GM23338 (cell line): ENCODE results near the gene PLBD2. TPM values are rescaled to one million over a fixed set of nuclear protein-coding genes. Genes with fewer than 3 reads are reported as not detected.

Source experiments
- ATAC-seq: fragments of 200-7000 bp; cut with Tn5 transposase; 3 replicates; pipeline ENCODE4 v1.9.1; 2020
- DNase-seq: peaks from one replicate; pipeline ENCODE4 v3.0.0-alpha.2; 2015; ENCODE audit warnings: low spot score
- H2AFZ ChIP-seq: fragments of 200-600 bp; sonication (generic); 2 replicates; pipeline ENCODE4 v1.8.0; 2016; ENCODE audit warnings: antibody characterized with exemption, mild to moderate bottlenecking, moderate library complexity
- H3F3A ChIP-seq: fragments of 200-600 bp; sonication (generic); replicated peaks from 2 replicates; pipeline ENCODE4 v1.8.0; 2017; ENCODE audit warnings: antibody characterized with exemption, mixed run types, low read depth
- H3K27ac ChIP-seq: fragments of 200-600 bp; sonication (generic); 2 replicates; pipeline ENCODE4 v1.6.1; 2016; ENCODE audit warnings: low read depth
- H3K27me3 ChIP-seq: fragments of 200-600 bp; sonication (generic); 2 replicates; pipeline ENCODE4 v1.8.0; 2016; ENCODE audit warnings: mild to moderate bottlenecking, mixed run types, moderate library complexity; ENCODE audit not compliant: insufficient read depth
- H3K36me3 ChIP-seq: fragments of 200-600 bp; sonication (generic); 2 replicates; pipeline ENCODE4 v1.8.0; 2016; ENCODE audit warnings: mild to moderate bottlenecking; ENCODE audit not compliant: insufficient read depth
- H3K4me1 ChIP-seq: fragments of 200-600 bp; sonication (generic); 2 replicates; pipeline ENCODE4 v1.8.0; 2016; ENCODE audit warnings: mild to moderate bottlenecking, moderate library complexity; ENCODE audit not compliant: insufficient read depth
- H3K4me2 ChIP-seq: fragments of 200-600 bp; sonication (generic); 2 replicates; pipeline ENCODE4 v1.7.1; 2017; ENCODE audit warnings: mixed run types
- H3K4me3 ChIP-seq: fragments of 200-600 bp; sonication (generic); 2 replicates; pipeline ENCODE4 v1.6.1; 2016; ENCODE audit warnings: mixed run types
- H3K79me2 ChIP-seq: fragments of 200-600 bp; sonication (generic); replicated peaks from 2 replicates; pipeline ENCODE4 v1.8.0; 2017; ENCODE audit warnings: mild to moderate bottlenecking; ENCODE audit not compliant: insufficient read depth
- H3K9me2 ChIP-seq: fragments of 200-600 bp; sonication (generic); 2 replicates; pipeline ENCODE4 v1.8.0; 2017; ENCODE audit not compliant: insufficient read depth
- H4K20me1 ChIP-seq: fragments of 200-600 bp; sonication (generic); replicated peaks from 2 replicates; pipeline ENCODE4 v1.8.0; 2017; ENCODE audit warnings: mild to moderate bottlenecking; ENCODE audit not compliant: insufficient read depth
- H3K27ac Mint-ChIP-seq: 2 replicates; pipeline ENCODE4 v1.8.0; 2020; ENCODE audit warnings: inconsistent platforms, mild to moderate bottlenecking, moderate library complexity, mixed read lengths
- H3K27me3 Mint-ChIP-seq: 3 replicates; pipeline ENCODE4 v1.8.0; 2022; ENCODE audit warnings: low read depth, mild to moderate bottlenecking, moderate library complexity, mixed read lengths, inconsistent platforms; ENCODE audit not compliant: insufficient read depth, poor library complexity
- H3K36me3 Mint-ChIP-seq: 3 replicates; pipeline ENCODE4 v1.8.0; 2021; ENCODE audit warnings: low read depth, mild to moderate bottlenecking, inconsistent platforms, moderate library complexity, mixed read lengths
- H3K4me1 Mint-ChIP-seq: 3 replicates; pipeline ENCODE4 v1.8.0; 2020; ENCODE audit warnings: mild to moderate bottlenecking, inconsistent platforms, mixed read lengths
- H3K4me3 Mint-ChIP-seq: 3 replicates; pipeline ENCODE4 v1.8.0; 2021; ENCODE audit warnings: moderate library complexity, mild to moderate bottlenecking, inconsistent platforms, mixed read lengths
- H3K9me3 Mint-ChIP-seq: 3 replicates; pipeline ENCODE4 v1.8.0; 2020; ENCODE audit warnings: moderate library complexity, mild to moderate bottlenecking, inconsistent platforms, mixed read lengths
- NANOG ChIP-seq: IDR thresholded peaks from 2 replicates; pipeline ENCODE4 v1.6.1; 2016; ENCODE audit warnings: antibody characterized with exemption, borderline replicate concordance
- POLR2AphosphoS5 ChIP-seq: IDR thresholded peaks from 2 replicates; pipeline ENCODE4 v1.6.1; 2016; ENCODE audit warnings: antibody characterized with exemption, low read depth
- STAT1 ChIP-seq: IDR thresholded peaks from one replicate; pipeline ENCODE4 v1.6.1; 2016; ENCODE audit warnings: antibody characterized with exemption; ENCODE audit not compliant: unreplicated experiment
- ZNF331 ChIP-seq: fragments of 250-450 bp; sonication (Bioruptor Pico); IDR thresholded peaks from 2 replicates; pipeline ENCODE4 v1.5.0; 2020; ENCODE audit warnings: low read depth, mild to moderate bottlenecking, moderate library complexity
- polyA plus RNA-seq: library from polyadenylated mRNA; unstranded; fragments of >200 nt; fragmentation: Nextera tagmentation; extraction: Ambion mirVana; gene quantifications from 2 replicates; pipeline ENCODE4 v1.2.1, GENCODE V29; 2016
- total RNA-seq: library from RNA; depleted of rRNA; stranded (reverse); fragments of >200 nt; shearing (Covaris generic); gene quantifications from 2 replicates; pipeline ENCODE4 v1.2.3, GENCODE V29; 2014
- TF ChIP-seq, protein P1 (sequence below), 2 experiments: fragments of 200-600 bp in 1 of 2; sonication (generic) in 1 of 2; conservative IDR thresholded peaks; 2 replicates each; pipeline versions ENCODE4 v1.5.1 to v1.6.1; 2016 to 2017; ENCODE audit warnings: antibody characterized with exemption in 2 of 2, low read depth in 2 of 2, mild to moderate bottlenecking in 2 of 2, moderate library complexity in 1 of 2
- TF ChIP-seq, protein P2 (sequence below): IDR thresholded peaks from 2 replicates; pipeline ENCODE4 v1.6.1; 2016; ENCODE audit warnings: antibody characterized with exemption
- TF ChIP-seq, protein P3 (sequence below): IDR thresholded peaks from one replicate; pipeline ENCODE4 v1.6.1; 2018; ENCODE audit warnings: antibody characterized with exemption; ENCODE audit not compliant: unreplicated experiment

PLBD2 gene
- total and polyA plus RNA-seq, 2 experiments from 2014 or later: 10.2 to 37.1 TPM

DNA sequence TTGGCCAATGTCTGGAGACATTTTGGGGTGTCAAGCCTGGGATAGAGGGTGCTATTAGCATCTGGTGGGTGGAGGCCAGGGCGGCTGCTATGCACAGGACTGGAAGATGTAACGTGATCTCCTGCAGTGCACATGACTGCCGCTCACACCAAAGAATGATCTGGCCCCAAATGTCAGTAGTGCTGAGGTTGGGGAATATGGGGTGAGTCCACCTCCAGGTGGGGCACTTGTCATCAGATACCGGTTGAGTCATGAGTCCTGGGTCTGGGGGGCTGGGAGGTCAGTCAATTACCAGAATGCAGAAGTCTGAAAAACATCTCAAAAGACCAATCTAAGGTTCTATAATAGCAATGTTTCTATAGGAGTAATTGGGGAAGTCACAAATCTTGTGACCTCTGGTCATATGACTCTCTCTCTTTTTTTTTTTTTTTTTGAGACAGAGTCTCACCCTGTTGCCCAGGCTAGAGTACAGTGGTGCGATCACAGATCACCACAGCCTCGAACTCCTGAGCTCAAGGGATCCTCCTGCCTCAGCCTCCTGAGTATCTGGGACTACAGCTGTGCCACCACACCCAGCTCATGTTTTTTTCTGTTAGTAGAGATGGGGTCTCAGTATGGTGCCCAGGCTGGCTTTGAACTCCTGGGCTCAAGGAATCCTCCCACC lies 57.8 kb downstream of the PLBD2 start:
- no peaks in the 10 kb centered on the region for H3K79me2 ChIP-seq
- ATAC-seq: peak; percentile 47; the same call in 2 of the 3 replicates
- peaks cover 8% of the 10 kb centered on the region; the same call in 2 of the 3 replicates for H3K4me1 Mint-ChIP-seq
- H3K4me2 ChIP-seq: no peak overlapping the region
- H3K9me2 ChIP-seq: no peaks in the 10 kb centered on the region
- TF ChIP-seq, protein P1, sequence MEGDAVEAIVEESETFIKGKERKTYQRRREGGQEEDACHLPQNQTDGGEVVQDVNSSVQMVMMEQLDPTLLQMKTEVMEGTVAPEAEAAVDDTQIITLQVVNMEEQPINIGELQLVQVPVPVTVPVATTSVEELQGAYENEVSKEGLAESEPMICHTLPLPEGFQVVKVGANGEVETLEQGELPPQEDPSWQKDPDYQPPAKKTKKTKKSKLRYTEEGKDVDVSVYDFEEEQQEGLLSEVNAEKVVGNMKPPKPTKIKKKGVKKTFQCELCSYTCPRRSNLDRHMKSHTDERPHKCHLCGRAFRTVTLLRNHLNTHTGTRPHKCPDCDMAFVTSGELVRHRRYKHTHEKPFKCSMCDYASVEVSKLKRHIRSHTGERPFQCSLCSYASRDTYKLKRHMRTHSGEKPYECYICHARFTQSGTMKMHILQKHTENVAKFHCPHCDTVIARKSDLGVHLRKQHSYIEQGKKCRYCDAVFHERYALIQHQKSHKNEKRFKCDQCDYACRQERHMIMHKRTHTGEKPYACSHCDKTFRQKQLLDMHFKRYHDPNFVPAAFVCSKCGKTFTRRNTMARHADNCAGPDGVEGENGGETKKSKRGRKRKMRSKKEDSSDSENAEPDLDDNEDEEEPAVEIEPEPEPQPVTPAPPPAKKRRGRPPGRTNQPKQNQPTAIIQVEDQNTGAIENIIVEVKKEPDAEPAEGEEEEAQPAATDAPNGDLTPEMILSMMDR (conservative IDR thresholded peaks at IDR 0.05; ENCODE audit: low read depth in 2 of 2): peak in 1 of 2 experiments; percentile 22; a peak in 1 of 4 replicates
- TF ChIP-seq STAT1: no peak
- no peak overlapping the region for H3K27ac ChIP-seq
- peak overlapping the region; percentile 28; the same call in 1 of the 2 replicates for H2AFZ ChIP-seq
- no peak overlapping the region for H3K27ac Mint-ChIP-seq
- H3K4me3 Mint-ChIP-seq: no peak overlapping the region
- H4K20me1 ChIP-seq: no peaks in the 10 kb centered on the region
- no peaks in the 10 kb centered on the region for H3K9me3 Mint-ChIP-seq
- peaks cover 12% of the 10 kb centered on the region for H3K27me3 Mint-ChIP-seq
- no peak overlapping the region for H3K4me3 ChIP-seq
- DNase-seq: no peak
- no peaks in the 10 kb centered on the region for H3K4me1 ChIP-seq
- no peaks in the 10 kb centered on the region for H3K27me3 ChIP-seq
- no peaks in the 10 kb centered on the region for H3K36me3 ChIP-seq
- no peaks in the 10 kb centered on the region for H3K36me3 Mint-ChIP-seq
- no peaks in the 10 kb centered on the region for H3F3A ChIP-seq

DNA sequence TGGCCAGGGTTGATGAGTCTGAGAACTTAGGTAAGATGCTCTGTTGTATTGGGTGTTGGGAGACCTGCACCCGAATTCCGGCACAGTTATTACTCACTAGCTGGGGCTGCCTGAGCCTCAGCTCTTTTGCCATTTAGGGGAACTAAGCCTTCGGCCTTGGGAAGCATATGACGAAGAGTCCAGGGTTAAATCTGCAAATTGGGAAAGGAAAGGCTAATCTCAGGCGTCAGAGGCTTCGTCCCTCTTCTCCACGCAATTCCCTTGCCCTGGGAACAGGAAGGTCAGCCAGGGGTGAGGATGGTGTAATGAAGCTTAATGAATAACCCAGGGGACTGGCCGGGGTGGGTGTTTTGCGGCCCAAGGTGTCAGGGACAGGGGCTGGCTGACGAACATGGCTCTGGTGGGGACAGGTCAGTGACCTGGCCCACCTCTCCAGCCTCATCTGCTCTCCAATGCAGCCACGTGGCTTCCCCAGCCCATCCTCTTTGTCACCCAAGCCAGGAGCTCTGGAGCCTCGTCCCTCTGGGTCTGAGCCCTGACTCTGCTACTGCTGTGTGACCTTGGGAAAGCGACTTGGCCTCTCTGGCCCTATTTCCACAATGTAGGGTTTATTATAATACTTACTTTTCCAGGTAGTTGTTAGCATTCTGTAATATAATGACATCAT lies 60.0 kb downstream of the PLBD2 start:
- no peak for DNase-seq
- Histone ChIP-seq H2AFZ (no peak overlapping the region), H3K27me3 (no peaks in the 10 kb centered on the region), H3K4me2 (no peak overlapping the region), H3K4me1 (no peaks in the 10 kb centered on the region), H4K20me1 (no peaks in the 10 kb centered on the region), H3K36me3 (no peaks in the 10 kb centered on the region), H3K79me2 (no peaks in the 10 kb centered on the region), H3K4me3 (no peak overlapping the region), H3K27ac (no peak overlapping the region), H3K9me2 (no peaks in the 10 kb centered on the region), H3F3A (no peaks in the 10 kb centered on the region)
- ATAC-seq: no peak
- H3K27ac Mint-ChIP-seq: no peak overlapping the region
- H3K36me3 Mint-ChIP-seq: no peaks in the 10 kb centered on the region
- peaks cover 15% of the 10 kb centered on the region for H3K4me1 Mint-ChIP-seq
- H3K4me3 Mint-ChIP-seq: no peak overlapping the region
- no peaks in the 10 kb centered on the region for H3K9me3 Mint-ChIP-seq
- peaks cover 19% of the 10 kb centered on the region for H3K27me3 Mint-ChIP-seq
- TF ChIP-seq ZNF331 (CRISPR knock-in tag) (no peak), NANOG (no peak), POLR2AphosphoS5 (no peak)
- TF ChIP-seq, protein P2, sequence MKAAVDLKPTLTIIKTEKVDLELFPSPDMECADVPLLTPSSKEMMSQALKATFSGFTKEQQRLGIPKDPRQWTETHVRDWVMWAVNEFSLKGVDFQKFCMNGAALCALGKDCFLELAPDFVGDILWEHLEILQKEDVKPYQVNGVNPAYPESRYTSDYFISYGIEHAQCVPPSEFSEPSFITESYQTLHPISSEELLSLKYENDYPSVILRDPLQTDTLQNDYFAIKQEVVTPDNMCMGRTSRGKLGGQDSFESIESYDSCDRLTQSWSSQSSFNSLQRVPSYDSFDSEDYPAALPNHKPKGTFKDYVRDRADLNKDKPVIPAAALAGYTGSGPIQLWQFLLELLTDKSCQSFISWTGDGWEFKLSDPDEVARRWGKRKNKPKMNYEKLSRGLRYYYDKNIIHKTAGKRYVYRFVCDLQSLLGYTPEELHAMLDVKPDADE: no peak
- TF ChIP-seq, protein P3, sequence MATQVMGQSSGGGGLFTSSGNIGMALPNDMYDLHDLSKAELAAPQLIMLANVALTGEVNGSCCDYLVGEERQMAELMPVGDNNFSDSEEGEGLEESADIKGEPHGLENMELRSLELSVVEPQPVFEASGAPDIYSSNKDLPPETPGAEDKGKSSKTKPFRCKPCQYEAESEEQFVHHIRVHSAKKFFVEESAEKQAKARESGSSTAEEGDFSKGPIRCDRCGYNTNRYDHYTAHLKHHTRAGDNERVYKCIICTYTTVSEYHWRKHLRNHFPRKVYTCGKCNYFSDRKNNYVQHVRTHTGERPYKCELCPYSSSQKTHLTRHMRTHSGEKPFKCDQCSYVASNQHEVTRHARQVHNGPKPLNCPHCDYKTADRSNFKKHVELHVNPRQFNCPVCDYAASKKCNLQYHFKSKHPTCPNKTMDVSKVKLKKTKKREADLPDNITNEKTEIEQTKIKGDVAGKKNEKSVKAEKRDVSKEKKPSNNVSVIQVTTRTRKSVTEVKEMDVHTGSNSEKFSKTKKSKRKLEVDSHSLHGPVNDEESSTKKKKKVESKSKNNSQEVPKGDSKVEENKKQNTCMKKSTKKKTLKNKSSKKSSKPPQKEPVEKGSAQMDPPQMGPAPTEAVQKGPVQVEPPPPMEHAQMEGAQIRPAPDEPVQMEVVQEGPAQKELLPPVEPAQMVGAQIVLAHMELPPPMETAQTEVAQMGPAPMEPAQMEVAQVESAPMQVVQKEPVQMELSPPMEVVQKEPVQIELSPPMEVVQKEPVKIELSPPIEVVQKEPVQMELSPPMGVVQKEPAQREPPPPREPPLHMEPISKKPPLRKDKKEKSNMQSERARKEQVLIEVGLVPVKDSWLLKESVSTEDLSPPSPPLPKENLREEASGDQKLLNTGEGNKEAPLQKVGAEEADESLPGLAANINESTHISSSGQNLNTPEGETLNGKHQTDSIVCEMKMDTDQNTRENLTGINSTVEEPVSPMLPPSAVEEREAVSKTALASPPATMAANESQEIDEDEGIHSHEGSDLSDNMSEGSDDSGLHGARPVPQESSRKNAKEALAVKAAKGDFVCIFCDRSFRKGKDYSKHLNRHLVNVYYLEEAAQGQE: no peak
